ENCODE measurements around the gene EML3. TPM values are rescaled to one million over a fixed set of nuclear protein-coding genes. Genes with fewer than 3 reads are reported as not detected.

Gene EML3
- total RNA-seq, 6 donors from 2014 or later, result 31.0 to 148 (median 71.0) TPM

GRCh38 chr11:62644220-62644619, 31.6 kb upstream of the EML3 start:
- H3K36me3 ChIP-seq, result peaks cover 7 to 50% (median 30%) of the 10 kb centered on the region in 4 donors
- DNase-seq (no peak), ATAC-seq (ENCODE audit: low FRiP score in 2 of 2) (no peak)
- TF ChIP-seq CTCF (IDR thresholded peaks at IDR 0.05), result no peak
- no peak for TF ChIP-seq POLR2AphosphoS5 (IDR thresholded peaks at IDR 0.05)
- TF ChIP-seq EP300 (IDR thresholded peaks at IDR 0.05), result no peak
- TF ChIP-seq POLR2A (IDR thresholded peaks at IDR 0.05), result no peak
- no peak overlapping the region for H3K4me3 ChIP-seq
- peaks cover 17 to 32% (median 22%) of the 10 kb centered on the region in 4 donors for H3K4me1 ChIP-seq
- no peaks in the 10 kb centered on the region for H3K27me3 ChIP-seq
- 76 to 80% methylated on average over 8 of the region's 8 CpGs for WGBS, 2 donors
- peak overlapping the region in 1 of 4 donors; percentile 95 for H3K27ac ChIP-seq
- no peaks in the 10 kb centered on the region for H3K9me3 ChIP-seq

GRCh38 chr11:62632492-62632891, 19.9 kb upstream of the EML3 start:
- no peak for DNase-seq
- H3K4me3 ChIP-seq, result no peak overlapping the region
- no peaks in the 10 kb centered on the region for H3K4me1 ChIP-seq
- H3K9me3 ChIP-seq, result no peaks in the 10 kb centered on the region
- TF ChIP-seq CTCF (IDR thresholded peaks at IDR 0.05) (no peak), EP300 (IDR thresholded peaks at IDR 0.05) (no peak), POLR2A (IDR thresholded peaks at IDR 0.05) (no peak), POLR2AphosphoS5 (IDR thresholded peaks at IDR 0.05) (no peak)
- peaks cover 44 to 100% (median 84%) of the 10 kb centered on the region in 4 donors for H3K36me3 ChIP-seq
- no peak for ATAC-seq (ENCODE audit: low FRiP score in 2 of 2)
- no peaks in the 10 kb centered on the region for H3K27me3 ChIP-seq
- no peak overlapping the region for H3K27ac ChIP-seq
- 90 to 97% methylated on average over 2 to 6 of the region's 6 CpGs for WGBS, 2 donors

GRCh38 chr11:62627713-62628112, 15.1 kb upstream of the EML3 start:
- Histone ChIP-seq H3K27ac (no peak overlapping the region), H3K36me3 (peaks cover 53 to 79% (median 74%) of the 10 kb centered on the region in 4 donors), H3K4me1 (peaks cover 0 to 1% (median 0%) of the 10 kb centered on the region in 4 donors), H3K9me3 (no peaks in the 10 kb centered on the region), H3K4me3 (no peak overlapping the region), H3K27me3 (no peaks in the 10 kb centered on the region)
- 86 to 92% methylated on average over 3 of the region's 3 CpGs for WGBS, 2 donors
- no peak for ATAC-seq (ENCODE audit: low FRiP score in 2 of 2)
- TF ChIP-seq EP300 (IDR thresholded peaks at IDR 0.05) (no peak), POLR2AphosphoS5 (IDR thresholded peaks at IDR 0.05) (no peak), POLR2A (IDR thresholded peaks at IDR 0.05) (no peak), CTCF (IDR thresholded peaks at IDR 0.05) (no peak)
- DNase-seq, result no peak

- H3K27ac ChIP-seq, result peak overlapping the region; percentile 82 to 90 (median 87)
- H3K4me1 ChIP-seq, result peaks cover 11 to 20% (median 17%) of the 10 kb centered on the region in 4 donors
- DNase-seq, result no peak
- H3K36me3 ChIP-seq, result peaks cover 23 to 29% (median 27%) of the 10 kb centered on the region in 4 donors
- TF ChIP-seq EP300 (IDR thresholded peaks at IDR 0.05) (no peak), CTCF (IDR thresholded peaks at IDR 0.05) (no peak), POLR2A (IDR thresholded peaks at IDR 0.05) (no peak), POLR2AphosphoS5 (IDR thresholded peaks at IDR 0.05) (no peak)
- ATAC-seq (ENCODE audit: low FRiP score in 2 of 2), result no peak
- 80 to 86% methylated on average over 7 of the region's 7 CpGs for WGBS, 2 donors
- H3K27me3 ChIP-seq, result no peaks in the 10 kb centered on the region
- H3K9me3 ChIP-seq, result no peaks in the 10 kb centered on the region
- H3K4me3 ChIP-seq, result peak overlapping the region in 3 of 4 donors; percentile 69 to 75 (median 72)
Observed at GRCh38 chr11:62622476-62623089, 10.0 kb upstream of the EML3 start.

Measured in upper lobe of left lung (tissue), 6 donors.